Activated naive CD4-positive, alpha-beta T cell treated with anti-CD3 and anti-CD28 coated beads, Interleukin-2, amount 50 U/mL, for 72 hours (primary cell): ENCODE results near the gene ODF2L. TPM values are rescaled to one million over a fixed set of nuclear protein-coding genes. Genes with fewer than 3 reads are reported as not detected.

ENCODE experiments used
- ATAC-seq, 2 donors: fragments of 150-1000 bp; cut with Tn5 transposase; 2 replicates each; pipeline ENCODE4 v1.10.0; 2021; ENCODE audit warnings: mild to moderate bottlenecking in 2 of 2, moderate library complexity in 2 of 2
- DNase-seq, 2 donors: peaks; one replicate each; pipeline ENCODE4 v3.0.0; 2021 to 2022; ENCODE audit warnings: low spot score in 2 of 2
- H3K27ac Mint-ChIP-seq, 2 donors: one replicate each; pipeline ENCODE4 v1.8.0; 2022; ENCODE audit warnings: mild to moderate bottlenecking in 2 of 2, mixed read lengths in 2 of 2
- H3K36me3 Mint-ChIP-seq, 2 donors: one replicate each; pipeline ENCODE4 v1.8.0; 2022; ENCODE audit warnings: mixed read lengths in 2 of 2
- H3K9me3 Mint-ChIP-seq, 2 donors: one replicate each; pipeline ENCODE4 v1.8.0; 2022; ENCODE audit warnings: mixed read lengths in 2 of 2
- total RNA-seq, 2 donors: library from RNA; stranded (reverse); gene quantifications; one replicate each; pipeline ENCODE4 v1.2.3, GENCODE V29; 2022

ODF2L gene
- total RNA-seq, 2 donors from 2014 or later, result 21.3 to 29.7 TPM

GRCh38 chr1:86409416-86410021 is 13.4 kb upstream of the ODF2L start:
- Mint-ChIP-seq H3K36me3 (no peaks in the 10 kb centered on the region), H3K9me3 (no peaks in the 10 kb centered on the region), H3K27ac (no peak overlapping the region)
- DNase-seq (no peak), ATAC-seq (no peak)

- DNase-seq, result no peak
- peak overlapping the region; percentile 47 to 89 for H3K27ac Mint-ChIP-seq
- H3K36me3 Mint-ChIP-seq, result peaks cover 0 to 6% of the 10 kb centered on the region in 2 donors
- peak in 1 of 2 donors; percentile 3 for ATAC-seq
- H3K9me3 Mint-ChIP-seq, result no peaks in the 10 kb centered on the region
Measured at GRCh38 chr1:86396498-86396890, 371 bp upstream of the ODF2L start.

- Mint-ChIP-seq H3K27ac (no peak overlapping the region), H3K36me3 (peaks cover 13 to 18% of the 10 kb centered on the region in 2 donors), H3K9me3 (peaks cover 0 to 5% of the 10 kb centered on the region in 2 donors)
- no peak for DNase-seq
- no peak for ATAC-seq
Measured at GRCh38 chr1:86394416-86394815, 1.7 kb downstream of the ODF2L start.

- DNase-seq (no peak), ATAC-seq (no peak)
- Mint-ChIP-seq H3K36me3 (peaks cover 6 to 21% of the 10 kb centered on the region in 2 donors), H3K9me3 (peaks cover 0 to 5% of the 10 kb centered on the region in 2 donors), H3K27ac (peak overlapping the region in 1 of 2 donors; percentile 86)
Measured at GRCh38 chr1:86389307-86389706, 6.8 kb downstream of the ODF2L start.

GRCh38 chr1:86388777-86389176 is 7.3 kb downstream of the ODF2L start:
- peaks cover 0 to 5% of the 10 kb centered on the region in 2 donors for H3K9me3 Mint-ChIP-seq
- DNase-seq (no peak), ATAC-seq (no peak)
- H3K27ac Mint-ChIP-seq, result peak overlapping the region in 1 of 2 donors; percentile 86
- H3K36me3 Mint-ChIP-seq, result peaks cover 6 to 21% of the 10 kb centered on the region in 2 donors

GRCh38 chr1:86387916-86388627 is 8.1 kb downstream of the ODF2L start:
- ATAC-seq, result no peak
- Mint-ChIP-seq H3K27ac (no peak overlapping the region), H3K36me3 (peaks cover 6 to 21% of the 10 kb centered on the region in 2 donors), H3K9me3 (peaks cover 0 to 5% of the 10 kb centered on the region in 2 donors)
- DNase-seq, result no peak

GRCh38 chr1:86382878-86383277 is 13.2 kb downstream of the ODF2L start:
- H3K9me3 Mint-ChIP-seq, result no peaks in the 10 kb centered on the region
- ATAC-seq, result no peak
- DNase-seq, result no peak
- H3K36me3 Mint-ChIP-seq, result peaks cover 6 to 7% of the 10 kb centered on the region in 2 donors
- H3K27ac Mint-ChIP-seq, result peak overlapping the region in 1 of 2 donors; percentile 54

- DNase-seq (no peak), ATAC-seq (no peak)
- H3K9me3 Mint-ChIP-seq, result no peaks in the 10 kb centered on the region
- no peak overlapping the region for H3K27ac Mint-ChIP-seq
- peaks cover 13 to 18% of the 10 kb centered on the region in 2 donors for H3K36me3 Mint-ChIP-seq
Measured at GRCh38 chr1:86381223-86381622, 14.9 kb downstream of the ODF2L start.

- ATAC-seq (peak in 1 of 2 donors; percentile 55), DNase-seq (no peak)
- peaks cover 13 to 18% of the 10 kb centered on the region in 2 donors for H3K36me3 Mint-ChIP-seq
- H3K27ac Mint-ChIP-seq, result no peak overlapping the region
- H3K9me3 Mint-ChIP-seq, result no peaks in the 10 kb centered on the region
Measured at GRCh38 chr1:86380257-86380861, 15.8 kb downstream of the ODF2L start.

- Mint-ChIP-seq H3K27ac (no peak overlapping the region), H3K9me3 (no peaks in the 10 kb centered on the region), H3K36me3 (peaks cover 13 to 18% of the 10 kb centered on the region in 2 donors)
- no peak for DNase-seq
- no peak for ATAC-seq
Measured at GRCh38 chr1:86378813-86379212, 17.3 kb downstream of the ODF2L start.

- Mint-ChIP-seq H3K9me3 (no peaks in the 10 kb centered on the region), H3K36me3 (peaks cover 13 to 18% of the 10 kb centered on the region in 2 donors), H3K27ac (no peak overlapping the region)
- no peak for ATAC-seq
- no peak for DNase-seq
Measured at GRCh38 chr1:86377341-86377740, 18.8 kb downstream of the ODF2L start.

GRCh38 chr1:86375688-86376087 is 20.4 kb downstream of the ODF2L start:
- no peaks in the 10 kb centered on the region for H3K9me3 Mint-ChIP-seq
- DNase-seq (no peak), ATAC-seq (no peak)
- H3K27ac Mint-ChIP-seq, result no peak overlapping the region
- H3K36me3 Mint-ChIP-seq, result peaks cover 13 to 18% of the 10 kb centered on the region in 2 donors

- DNase-seq (no peak), ATAC-seq (no peak)
- no peaks in the 10 kb centered on the region for H3K9me3 Mint-ChIP-seq
- no peak overlapping the region for H3K27ac Mint-ChIP-seq
- no peaks in the 10 kb centered on the region for H3K36me3 Mint-ChIP-seq
Measured at GRCh38 chr1:86370601-86371022, 25.5 kb downstream of the ODF2L start.

- no peaks in the 10 kb centered on the region for H3K36me3 Mint-ChIP-seq
- ATAC-seq (no peak), DNase-seq (no peak)
- H3K9me3 Mint-ChIP-seq, result no peaks in the 10 kb centered on the region
- H3K27ac Mint-ChIP-seq, result no peak overlapping the region
Measured at GRCh38 chr1:86365896-86366295, 30.2 kb downstream of the ODF2L start.

- DNase-seq, result no peak
- no peaks in the 10 kb centered on the region for H3K9me3 Mint-ChIP-seq
- no peaks in the 10 kb centered on the region for H3K36me3 Mint-ChIP-seq
- H3K27ac Mint-ChIP-seq, result no peak overlapping the region
- no peak for ATAC-seq
Measured at GRCh38 chr1:86362807-86363206, 33.3 kb downstream of the ODF2L start.

- ATAC-seq, result no peak
- DNase-seq, result no peak
- H3K36me3 Mint-ChIP-seq, result peaks cover 11 to 12% of the 10 kb centered on the region in 2 donors
Measured at GRCh38 chr1:86357796-86358195, 38.3 kb downstream of the ODF2L start.

GRCh38 chr1:86356247-86356646 is 39.9 kb downstream of the ODF2L start:
- DNase-seq, result no peak
- no peak for ATAC-seq
- Mint-ChIP-seq H3K27ac (no peak overlapping the region), H3K9me3 (no peaks in the 10 kb centered on the region), H3K36me3 (peaks cover 19 to 23% of the 10 kb centered on the region in 2 donors)

More at GRCh38 chr1:86357796-86358195, 38.3 kb downstream of the ODF2L start:
- Mint-ChIP-seq H3K27ac (no peak overlapping the region), H3K9me3 (no peaks in the 10 kb centered on the region)
